AG04449 (cell line): Measurements from ENCODE around the gene TCAF1.

Experiments used
- CTCF ChIA-PET: fragments of 350-600 bp; formaldehyde crosslinking; extraction: SDS; loops from one replicate; lab custom pipeline; 2021; ENCODE audit warnings: antibody characterized with exemption; lab: Yijun Ruan, JAX
- POLR2A ChIA-PET: fragments of 400-600, 350-600 bp; formaldehyde crosslinking; extraction: SDS; loops from one replicate; lab custom pipeline; 2020; ENCODE audit warnings: antibody characterized with exemption, inconsistent platforms; lab: Yijun Ruan, JAX
- DNase-seq: peaks from one replicate; pipeline ENCODE4 v3.0.0-alpha.2; 2010; ENCODE audit warnings: low read depth, low spot score
- H3K4me3 ChIP-seq: 2 replicates; pipeline ENCODE4 v1.5.1; 2011; ENCODE audit warnings: low read depth, mild to moderate bottlenecking, control low read depth, low read length
- TF ChIP-seq, protein P1 (sequence below): IDR thresholded peaks from one replicate; pipeline ENCODE4 v1.5.1; 2011; ENCODE audit warnings: mild to moderate bottlenecking, moderate library complexity, low read length, control low read depth, inconsistent platforms; ENCODE audit not compliant: insufficient read depth; ENCODE audit errors: missing control alignments

The TCAF1 gene

DNA sequence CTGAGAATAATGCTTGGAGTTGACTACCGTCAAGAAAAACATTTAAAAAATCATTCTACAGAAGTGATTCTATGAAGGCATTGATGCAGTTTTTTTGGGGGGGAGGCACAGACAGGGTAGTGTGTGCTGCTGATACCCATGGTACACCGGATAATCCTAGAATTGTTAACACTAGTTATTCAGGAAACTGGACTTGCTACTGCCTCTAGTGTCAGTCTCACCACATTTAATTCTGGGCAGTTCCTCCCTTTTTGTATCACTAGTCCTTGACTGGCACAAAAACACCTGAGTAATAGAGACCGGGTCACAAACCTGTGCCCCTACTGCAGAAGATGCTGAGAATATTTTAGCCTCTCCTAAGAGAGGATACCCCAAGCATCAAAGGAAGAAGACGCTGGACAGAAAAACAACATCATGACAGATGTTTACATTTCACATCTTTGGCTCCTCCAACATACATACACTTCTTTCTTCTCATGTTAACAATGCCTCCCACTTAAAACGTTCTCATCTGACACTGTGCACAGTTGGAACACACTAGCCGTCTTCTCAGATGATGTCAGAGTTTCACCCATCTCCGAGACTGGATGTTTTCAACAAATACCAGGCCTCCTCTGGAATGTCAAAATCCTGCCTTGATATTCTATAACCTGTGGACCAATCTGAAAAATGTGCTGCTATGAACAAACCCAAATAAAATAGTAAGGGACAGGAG, 13.1 kb upstream of the TCAF1 start:
- TF ChIP-seq, protein P1, sequence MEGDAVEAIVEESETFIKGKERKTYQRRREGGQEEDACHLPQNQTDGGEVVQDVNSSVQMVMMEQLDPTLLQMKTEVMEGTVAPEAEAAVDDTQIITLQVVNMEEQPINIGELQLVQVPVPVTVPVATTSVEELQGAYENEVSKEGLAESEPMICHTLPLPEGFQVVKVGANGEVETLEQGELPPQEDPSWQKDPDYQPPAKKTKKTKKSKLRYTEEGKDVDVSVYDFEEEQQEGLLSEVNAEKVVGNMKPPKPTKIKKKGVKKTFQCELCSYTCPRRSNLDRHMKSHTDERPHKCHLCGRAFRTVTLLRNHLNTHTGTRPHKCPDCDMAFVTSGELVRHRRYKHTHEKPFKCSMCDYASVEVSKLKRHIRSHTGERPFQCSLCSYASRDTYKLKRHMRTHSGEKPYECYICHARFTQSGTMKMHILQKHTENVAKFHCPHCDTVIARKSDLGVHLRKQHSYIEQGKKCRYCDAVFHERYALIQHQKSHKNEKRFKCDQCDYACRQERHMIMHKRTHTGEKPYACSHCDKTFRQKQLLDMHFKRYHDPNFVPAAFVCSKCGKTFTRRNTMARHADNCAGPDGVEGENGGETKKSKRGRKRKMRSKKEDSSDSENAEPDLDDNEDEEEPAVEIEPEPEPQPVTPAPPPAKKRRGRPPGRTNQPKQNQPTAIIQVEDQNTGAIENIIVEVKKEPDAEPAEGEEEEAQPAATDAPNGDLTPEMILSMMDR = no peak
- no peak for DNase-seq
- ChIA-PET POLR2A (no interaction called here), CTCF (no interaction called here)
- H3K4me3 ChIP-seq = no peak overlapping the region

GRCh38 chr7:143913945-143914615, 12.1 kb upstream of the TCAF1 start:
- no peak overlapping the region for H3K4me3 ChIP-seq
- DNase-seq = no peak
- POLR2A ChIA-PET = no interaction called here
- TF ChIP-seq, protein P1 = no peak
- CTCF ChIA-PET = no interaction called here

GRCh38 chr7:143910473-143911248, 8.7 kb upstream of the TCAF1 start:
- DNase-seq = no peak
- POLR2A ChIA-PET = interaction anchor here (0.9 kb wide), 1 partner anchor 9 kb away, joined by 3 read pairs; the partner anchor contains the start of gene TCAF1
- H3K4me3 ChIP-seq = no peak overlapping the region
- TF ChIP-seq, protein P1 = no peak
- CTCF ChIA-PET = interaction anchor here (2.8 kb wide), 1 partner anchor 9 kb away, joined by 14 read pairs; the partner anchor contains the start of gene TCAF1

DNA sequence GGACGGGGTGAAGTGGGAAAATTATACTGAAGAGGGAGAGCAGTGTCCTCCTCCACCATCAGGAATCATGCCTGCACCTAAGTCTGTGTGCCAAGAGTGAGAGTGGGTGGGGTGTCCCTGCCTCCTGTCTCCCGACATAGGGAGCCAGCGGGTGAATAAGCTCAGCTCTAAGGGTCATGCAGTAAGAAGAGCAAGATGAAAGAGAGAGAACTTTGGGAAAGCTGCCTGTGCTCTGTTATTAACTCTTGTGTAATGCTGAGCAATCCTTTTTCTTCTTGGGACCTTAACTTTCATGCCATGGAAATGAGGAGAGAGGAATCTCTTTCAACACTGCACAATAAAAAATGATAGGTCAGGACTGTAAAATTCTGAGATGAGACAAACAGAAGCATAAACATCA, 7.9 kb upstream of the TCAF1 start:
- no peak for DNase-seq
- ChIA-PET CTCF (interaction anchor here (2.8 kb wide), 1 partner anchor 8 kb away, joined by 14 read pairs; the partner anchor contains the start of gene TCAF1), POLR2A (interaction anchor here (0.9 kb wide), 1 partner anchor 8 kb away, joined by 3 read pairs; the partner anchor contains the start of gene TCAF1)
- H3K4me3 ChIP-seq = no peak overlapping the region
- TF ChIP-seq, protein P1 = no peak

DNA sequence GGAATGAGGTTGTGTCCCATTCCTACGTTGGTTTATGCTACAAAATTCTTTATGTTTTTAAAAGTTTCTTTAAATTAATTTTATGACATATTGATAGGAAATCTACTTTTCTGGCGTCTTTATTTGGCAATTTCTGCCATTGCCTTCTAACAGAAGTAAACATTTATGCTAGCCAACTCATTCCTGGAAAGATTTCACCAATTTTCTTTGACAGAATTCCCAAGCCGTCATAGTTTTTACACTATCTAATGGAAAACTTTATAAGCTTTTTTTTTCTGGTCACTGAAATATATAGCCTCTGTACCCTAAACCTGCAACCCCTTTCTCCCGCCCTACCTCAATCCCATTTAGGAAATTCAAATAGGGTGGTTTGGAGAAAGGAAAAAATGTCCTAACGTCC, 6.1 kb upstream of the TCAF1 start:
- CTCF ChIA-PET = no interaction called here
- no peak overlapping the region for H3K4me3 ChIP-seq
- POLR2A ChIA-PET = no interaction called here
- TF ChIP-seq, protein P1 = no peak
- no peak for DNase-seq
